ENCODE results near the gene THAP4.

Gene THAP4

GRCh38 chr2:241638940-241639339 is 2.0 kb upstream of the THAP4 start:
- no peak for DNase-seq (ENCODE audit: low read depth)

- DNase-seq (ENCODE audit: low read depth) = no peak
Observed at GRCh38 chr2:241637795-241638660, 1.1 kb upstream of the THAP4 start.

GRCh38 chr2:241636182-241637017 is 558 bp downstream of the THAP4 start:
- DNase-seq (ENCODE audit: low read depth) = peak; percentile 21

- DNase-seq (ENCODE audit: low read depth) = peak; percentile 50
Observed at GRCh38 chr2:241635756-241636155, 1.2 kb downstream of the THAP4 start.

GRCh38 chr2:241633561-241633960 is 3.4 kb downstream of the THAP4 start:
- DNase-seq (ENCODE audit: low read depth) = no peak

GRCh38 chr2:241632478-241633325 is 4.3 kb downstream of the THAP4 start:
- DNase-seq (ENCODE audit: low read depth) = no peak

- DNase-seq (ENCODE audit: low read depth) = no peak
Observed at GRCh38 chr2:241629762-241630435, 7.1 kb downstream of the THAP4 start.

- no peak for DNase-seq (ENCODE audit: low read depth)
Observed at GRCh38 chr2:241627675-241628074, 9.3 kb downstream of the THAP4 start.

GRCh38 chr2:241620419-241620769 is 16.6 kb downstream of the THAP4 start:
- no peak for DNase-seq (ENCODE audit: low read depth)

- no peak for DNase-seq (ENCODE audit: low read depth)
Observed at GRCh38 chr2:241619597-241620418, 17.1 kb downstream of the THAP4 start.

- DNase-seq (ENCODE audit: low read depth) = no peak
Observed at GRCh38 chr2:241618829-241619228, 18.1 kb downstream of the THAP4 start.

GRCh38 chr2:241618296-241618805 is 18.6 kb downstream of the THAP4 start:
- no peak for DNase-seq (ENCODE audit: low read depth)

- no peak for DNase-seq (ENCODE audit: low read depth)
Observed at GRCh38 chr2:241617431-241618154, 19.4 kb downstream of the THAP4 start.

- DNase-seq (ENCODE audit: low read depth) = no peak
Observed at GRCh38 chr2:241616168-241617125, 20.5 kb downstream of the THAP4 start.

GRCh38 chr2:241615522-241616052 is 21.4 kb downstream of the THAP4 start:
- no peak for DNase-seq (ENCODE audit: low read depth)

- DNase-seq (ENCODE audit: low read depth) = no peak
Observed at GRCh38 chr2:241615041-241615440, 21.9 kb downstream of the THAP4 start.

- peak; percentile 59 for DNase-seq (ENCODE audit: low read depth)
Observed at GRCh38 chr2:241613017-241613780, 23.8 kb downstream of the THAP4 start.

Data from fibroblast of gingiva (primary cell).